GM12892 (cell line): Measurements from ENCODE around the gene TMEM269.

Experiments used
- POLR2A ChIP-seq: IDR thresholded peaks from 2 replicates; pipeline ENCODE4 v1.6.1; 2011; ENCODE audit warnings: low read depth, low read length, control low read depth
- TAF1 ChIP-seq: IDR thresholded peaks from 2 replicates; pipeline ENCODE4 v1.6.1; 2011; ENCODE audit warnings: low read depth, mild to moderate bottlenecking, control low read depth, low read length, borderline replicate concordance

DNA sequence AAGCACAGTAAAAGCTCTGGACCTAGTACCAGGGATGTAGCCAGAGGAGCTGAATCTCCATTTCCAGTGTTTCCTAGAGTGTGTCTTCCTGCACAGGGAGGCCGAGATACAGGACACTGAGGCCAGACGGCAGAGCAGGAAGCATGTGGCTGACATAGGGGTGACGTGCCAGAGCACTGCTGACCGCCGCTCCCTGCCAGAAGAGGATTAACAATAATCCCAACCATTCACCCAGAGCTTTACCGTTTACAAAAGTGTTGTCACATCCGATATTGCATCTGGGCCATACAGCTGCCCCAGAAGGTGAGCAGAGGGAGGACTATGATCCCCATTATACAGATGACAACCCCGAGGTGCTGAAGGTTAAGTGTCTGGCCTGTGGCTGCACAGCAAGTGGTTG is 38.9 kb upstream of the TMEM269 start:
- no peak for TF ChIP-seq TAF1
- no peak for TF ChIP-seq POLR2A
